Chondrocyte (in vitro differentiated cells): ENCODE data around the gene PCYOX1L. TPM values are rescaled to one million over a fixed set of nuclear protein-coding genes. Genes with fewer than 3 reads are reported as not detected.

Experiments
- DNase-seq: peaks from one replicate; pipeline ENCODE4 v3.0.0; 2021; ENCODE audit warnings: mixed read lengths, low spot score
- H3K27ac Mint-ChIP-seq: one replicate; pipeline ENCODE4 v1.8.0; 2021; ENCODE audit warnings: mild to moderate bottlenecking, moderate library complexity, mixed read lengths; ENCODE audit not compliant: unreplicated experiment
- H3K27me3 Mint-ChIP-seq: 2 replicates; pipeline ENCODE4 v1.8.0; 2021; ENCODE audit warnings: low read depth, mixed read lengths
- H3K36me3 Mint-ChIP-seq: 2 replicates; pipeline ENCODE4 v1.8.0; 2021; ENCODE audit warnings: low read depth, mixed read lengths
- H3K4me1 Mint-ChIP-seq: 2 replicates; pipeline ENCODE4 v1.8.0; 2021; ENCODE audit warnings: low read depth, mild to moderate bottlenecking, mixed read lengths
- H3K4me3 Mint-ChIP-seq: one replicate; pipeline ENCODE4 v1.8.0; 2021; ENCODE audit warnings: mild to moderate bottlenecking, moderate library complexity, mixed read lengths; ENCODE audit not compliant: unreplicated experiment
- H3K9me3 Mint-ChIP-seq: 2 replicates; pipeline ENCODE4 v1.8.0; 2021; ENCODE audit warnings: low read depth, mixed read lengths
- CTCF ChIP-seq: fragments of 200-600 bp; sonication (generic); IDR thresholded peaks from 2 replicates; pipeline ENCODE4 v1.5.0; 2021; ENCODE audit warnings: antibody characterized with exemption, mild to moderate bottlenecking, moderate library complexity
- total RNA-seq: library from RNA; stranded (reverse); gene quantifications from 3 replicates; pipeline ENCODE4 v1.2.1, GENCODE V29; 2021

PCYOX1L gene
- total RNA-seq, 1 donor from 2014 or later = 7.1 TPM

GRCh38 chr5:149322518-149322917 lies 35.3 kb upstream of the PCYOX1L start:
- Mint-ChIP-seq H3K9me3 (no peaks in the 10 kb centered on the region), H3K27me3 (no peaks in the 10 kb centered on the region), H3K4me3 (no peak overlapping the region), H3K36me3 (peaks cover 1% of the 10 kb centered on the region), H3K4me1 (peaks cover 36% of the 10 kb centered on the region), H3K27ac (peak overlapping the region; percentile 41)
- TF ChIP-seq CTCF = no peak
- DNase-seq = no peak

- Mint-ChIP-seq H3K4me3 (no peak overlapping the region), H3K27me3 (no peaks in the 10 kb centered on the region), H3K27ac (peak overlapping the region; percentile 49), H3K36me3 (peaks cover 1% of the 10 kb centered on the region), H3K9me3 (no peaks in the 10 kb centered on the region), H3K4me1 (peaks cover 36% of the 10 kb centered on the region)
- no peak for TF ChIP-seq CTCF
- no peak for DNase-seq
Observed at GRCh38 chr5:149323210-149323609, 34.6 kb upstream of the PCYOX1L start.

- H3K9me3 Mint-ChIP-seq = no peaks in the 10 kb centered on the region
- H3K36me3 Mint-ChIP-seq = peaks cover 1% of the 10 kb centered on the region
- H3K4me1 Mint-ChIP-seq = peaks cover 36% of the 10 kb centered on the region
- no peak for TF ChIP-seq CTCF
- DNase-seq = no peak
- no peak overlapping the region for H3K4me3 Mint-ChIP-seq
- no peaks in the 10 kb centered on the region for H3K27me3 Mint-ChIP-seq
- H3K27ac Mint-ChIP-seq = peak overlapping the region; percentile 49
Observed at GRCh38 chr5:149323621-149324205, 34.1 kb upstream of the PCYOX1L start.

GRCh38 chr5:149324641-149325040 lies 33.2 kb upstream of the PCYOX1L start:
- no peak for DNase-seq
- TF ChIP-seq CTCF = no peak
- H3K4me1 Mint-ChIP-seq = peaks cover 36% of the 10 kb centered on the region
- no peak overlapping the region for H3K27ac Mint-ChIP-seq
- no peaks in the 10 kb centered on the region for H3K9me3 Mint-ChIP-seq
- H3K27me3 Mint-ChIP-seq = no peaks in the 10 kb centered on the region
- no peak overlapping the region for H3K4me3 Mint-ChIP-seq
- H3K36me3 Mint-ChIP-seq = peaks cover 1% of the 10 kb centered on the region

- Mint-ChIP-seq H3K27me3 (no peaks in the 10 kb centered on the region), H3K36me3 (peaks cover 1% of the 10 kb centered on the region), H3K4me3 (no peak overlapping the region), H3K27ac (peak overlapping the region; percentile 61), H3K9me3 (no peaks in the 10 kb centered on the region), H3K4me1 (peaks cover 33% of the 10 kb centered on the region)
- no peak for TF ChIP-seq CTCF
- DNase-seq = no peak
Observed at GRCh38 chr5:149325166-149325735, 32.6 kb upstream of the PCYOX1L start.
